PFSK-1 (cell line): ENCODE measurements around the gene USP34.

Experiments
- POLR2AphosphoS5 ChIP-seq: IDR thresholded peaks from 2 replicates; pipeline ENCODE4 v1.6.1; 2012; ENCODE audit warnings: low read depth, mild to moderate bottlenecking, control low read depth, low read length, moderate library complexity
- SIN3A ChIP-seq: IDR thresholded peaks from 2 replicates; pipeline ENCODE4 v1.6.1; 2012; ENCODE audit warnings: mild to moderate bottlenecking, low read length, moderate library complexity, borderline replicate concordance; ENCODE audit not compliant: insufficient read depth
- TAF1 ChIP-seq: IDR thresholded peaks from 2 replicates; pipeline ENCODE4 v1.6.1; 2012; ENCODE audit warnings: low read length, control low read depth, borderline replicate concordance; ENCODE audit not compliant: insufficient read depth
- TF ChIP-seq, protein P1 (sequence below), 2 experiments: IDR thresholded peaks; 2 replicates each; pipeline versions ENCODE4 v1.6.1 to v1.8.0; 2011 to 2012; ENCODE audit warnings: low read depth in 2 of 2, low read length in 2 of 2, control low read depth in 1 of 2, inconsistent platforms in 1 of 2, mild to moderate bottlenecking in 1 of 2, moderate library complexity in 1 of 2; ENCODE audit not compliant: insufficient read depth in 1 of 2

DNA sequence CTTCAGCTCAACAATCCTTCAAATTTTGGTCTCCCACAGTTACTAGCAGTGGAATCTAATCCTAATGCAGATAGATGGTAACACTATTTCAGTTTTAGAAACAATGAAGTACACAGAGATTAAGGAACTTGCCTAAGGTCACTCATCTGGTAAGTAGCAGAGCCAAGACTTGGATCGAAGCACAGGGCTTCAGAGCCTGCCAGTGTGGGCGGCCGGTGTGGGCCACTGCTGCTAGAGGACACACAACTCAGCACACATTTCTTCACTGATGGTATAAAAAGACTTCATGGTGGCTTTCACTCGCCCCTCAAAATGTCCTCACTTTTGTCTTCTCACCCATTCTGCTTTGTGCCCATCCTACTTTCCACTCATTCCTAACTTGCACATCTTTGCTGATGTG, 297.8 kb downstream of the USP34 start:
- TF ChIP-seq POLR2AphosphoS5 (no peak), TAF1 (no peak), SIN3A (no peak)
- TF ChIP-seq, protein P1, sequence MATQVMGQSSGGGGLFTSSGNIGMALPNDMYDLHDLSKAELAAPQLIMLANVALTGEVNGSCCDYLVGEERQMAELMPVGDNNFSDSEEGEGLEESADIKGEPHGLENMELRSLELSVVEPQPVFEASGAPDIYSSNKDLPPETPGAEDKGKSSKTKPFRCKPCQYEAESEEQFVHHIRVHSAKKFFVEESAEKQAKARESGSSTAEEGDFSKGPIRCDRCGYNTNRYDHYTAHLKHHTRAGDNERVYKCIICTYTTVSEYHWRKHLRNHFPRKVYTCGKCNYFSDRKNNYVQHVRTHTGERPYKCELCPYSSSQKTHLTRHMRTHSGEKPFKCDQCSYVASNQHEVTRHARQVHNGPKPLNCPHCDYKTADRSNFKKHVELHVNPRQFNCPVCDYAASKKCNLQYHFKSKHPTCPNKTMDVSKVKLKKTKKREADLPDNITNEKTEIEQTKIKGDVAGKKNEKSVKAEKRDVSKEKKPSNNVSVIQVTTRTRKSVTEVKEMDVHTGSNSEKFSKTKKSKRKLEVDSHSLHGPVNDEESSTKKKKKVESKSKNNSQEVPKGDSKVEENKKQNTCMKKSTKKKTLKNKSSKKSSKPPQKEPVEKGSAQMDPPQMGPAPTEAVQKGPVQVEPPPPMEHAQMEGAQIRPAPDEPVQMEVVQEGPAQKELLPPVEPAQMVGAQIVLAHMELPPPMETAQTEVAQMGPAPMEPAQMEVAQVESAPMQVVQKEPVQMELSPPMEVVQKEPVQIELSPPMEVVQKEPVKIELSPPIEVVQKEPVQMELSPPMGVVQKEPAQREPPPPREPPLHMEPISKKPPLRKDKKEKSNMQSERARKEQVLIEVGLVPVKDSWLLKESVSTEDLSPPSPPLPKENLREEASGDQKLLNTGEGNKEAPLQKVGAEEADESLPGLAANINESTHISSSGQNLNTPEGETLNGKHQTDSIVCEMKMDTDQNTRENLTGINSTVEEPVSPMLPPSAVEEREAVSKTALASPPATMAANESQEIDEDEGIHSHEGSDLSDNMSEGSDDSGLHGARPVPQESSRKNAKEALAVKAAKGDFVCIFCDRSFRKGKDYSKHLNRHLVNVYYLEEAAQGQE (IDR thresholded peaks at IDR 0.05; ENCODE audit: insufficient read depth in 1 of 2, low read depth in 2 of 2, low read length in 2 of 2): no peak
